ENCODE measurements around the gene CAMK4. TPM values are rescaled to one million over a fixed set of nuclear protein-coding genes. Genes with fewer than 3 reads are reported as not detected.

The CAMK4 gene
- total RNA-seq, 4 donors from 2014 or later = 0.16 to 5.0 (median 4.4) TPM

DNA sequence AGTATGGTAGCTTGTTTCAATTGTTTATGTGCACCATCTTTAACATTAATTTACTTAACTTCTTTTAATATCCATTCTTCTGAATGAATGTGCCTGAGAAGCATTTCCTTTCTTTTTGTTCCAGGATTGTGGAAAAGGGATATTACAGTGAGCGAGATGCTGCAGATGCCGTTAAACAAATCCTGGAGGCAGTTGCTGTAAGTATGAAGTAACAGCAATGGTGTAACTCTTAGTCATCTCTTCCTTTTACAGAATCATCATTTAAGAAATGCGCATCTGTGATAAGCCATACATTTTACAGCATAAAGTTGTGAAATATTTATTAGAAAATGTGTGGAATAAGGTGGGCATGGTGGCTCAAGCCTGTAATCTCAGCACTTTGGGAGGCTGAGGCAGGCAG lies 170.4 kb downstream of the CAMK4 start:
- Histone ChIP-seq H3K4me1 (no peaks in the 10 kb centered on the region), H3K27ac (no peak overlapping the region), H3K9me3 (no peaks in the 10 kb centered on the region), H3K36me3 (no peaks in the 10 kb centered on the region), H3K27me3 (no peaks in the 10 kb centered on the region), H3K4me3 (no peak overlapping the region)
- no peak for ATAC-seq
- TF ChIP-seq POLR2AphosphoS5 (IDR thresholded peaks at IDR 0.05) (no peak), POLR2A (IDR thresholded peaks at IDR 0.05) (no peak), EP300 (IDR thresholded peaks at IDR 0.05) (no peak)
- TF ChIP-seq, protein P1, sequence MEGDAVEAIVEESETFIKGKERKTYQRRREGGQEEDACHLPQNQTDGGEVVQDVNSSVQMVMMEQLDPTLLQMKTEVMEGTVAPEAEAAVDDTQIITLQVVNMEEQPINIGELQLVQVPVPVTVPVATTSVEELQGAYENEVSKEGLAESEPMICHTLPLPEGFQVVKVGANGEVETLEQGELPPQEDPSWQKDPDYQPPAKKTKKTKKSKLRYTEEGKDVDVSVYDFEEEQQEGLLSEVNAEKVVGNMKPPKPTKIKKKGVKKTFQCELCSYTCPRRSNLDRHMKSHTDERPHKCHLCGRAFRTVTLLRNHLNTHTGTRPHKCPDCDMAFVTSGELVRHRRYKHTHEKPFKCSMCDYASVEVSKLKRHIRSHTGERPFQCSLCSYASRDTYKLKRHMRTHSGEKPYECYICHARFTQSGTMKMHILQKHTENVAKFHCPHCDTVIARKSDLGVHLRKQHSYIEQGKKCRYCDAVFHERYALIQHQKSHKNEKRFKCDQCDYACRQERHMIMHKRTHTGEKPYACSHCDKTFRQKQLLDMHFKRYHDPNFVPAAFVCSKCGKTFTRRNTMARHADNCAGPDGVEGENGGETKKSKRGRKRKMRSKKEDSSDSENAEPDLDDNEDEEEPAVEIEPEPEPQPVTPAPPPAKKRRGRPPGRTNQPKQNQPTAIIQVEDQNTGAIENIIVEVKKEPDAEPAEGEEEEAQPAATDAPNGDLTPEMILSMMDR (IDR thresholded peaks at IDR 0.05) = no peak
- 77 to 87% methylated on average over 3 of the region's 3 CpGs for WGBS, 2 donors (ENCODE audit: low coverage in 1 of 2)

DNA sequence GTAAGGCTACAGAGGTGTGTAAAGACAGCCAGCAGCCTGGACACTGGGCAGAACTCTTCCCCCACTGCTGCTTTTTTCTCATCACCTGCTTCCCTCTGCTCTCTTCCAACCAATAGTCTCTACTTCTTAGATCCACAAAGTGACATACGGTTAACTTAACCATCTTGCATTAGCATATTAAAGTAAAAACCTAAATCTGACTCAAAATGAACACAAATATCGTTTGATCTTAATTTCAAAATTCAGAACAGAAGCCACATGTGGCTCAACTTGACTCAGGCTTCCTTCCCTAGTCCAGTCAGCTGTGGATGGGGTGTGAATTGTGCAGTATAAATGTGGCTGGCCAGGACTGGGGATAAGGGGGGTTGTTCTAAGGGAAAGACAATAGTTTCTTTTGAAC lies 173.8 kb downstream of the CAMK4 start:
- no peaks in the 10 kb centered on the region for H3K36me3 ChIP-seq
- no peaks in the 10 kb centered on the region for H3K27me3 ChIP-seq
- no peaks in the 10 kb centered on the region for H3K4me1 ChIP-seq
- TF ChIP-seq POLR2A (IDR thresholded peaks at IDR 0.05) (no peak), EP300 (IDR thresholded peaks at IDR 0.05) (no peak), POLR2AphosphoS5 (IDR thresholded peaks at IDR 0.05) (no peak)
- TF ChIP-seq, protein P1 (IDR thresholded peaks at IDR 0.05) = no peak
- ATAC-seq = no peak
- 84 to 95% methylated on average over 2 of the region's 2 CpGs for WGBS, 2 donors (ENCODE audit: low coverage in 1 of 2)
- no peaks in the 10 kb centered on the region for H3K9me3 ChIP-seq
- no peak overlapping the region for H3K27ac ChIP-seq
- H3K4me3 ChIP-seq = no peak overlapping the region

DNA sequence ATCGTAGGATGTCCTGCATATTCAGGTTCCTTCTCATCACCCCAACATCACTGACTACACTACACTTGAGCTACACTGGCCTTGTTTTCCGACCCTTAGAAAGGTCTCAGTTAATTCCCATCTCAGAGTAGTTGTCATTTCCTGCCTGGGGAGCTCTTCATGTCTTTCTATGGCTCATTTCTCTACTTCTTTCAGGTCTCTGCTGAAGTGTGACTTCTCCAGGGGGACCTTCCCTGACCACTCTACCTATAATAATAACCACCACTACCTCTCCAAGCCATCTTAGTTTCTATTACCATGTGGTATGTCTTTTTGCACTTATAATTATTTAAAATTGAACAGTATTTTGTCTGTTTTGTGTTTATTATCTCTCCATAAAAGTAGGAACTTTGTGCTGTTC lies 174.9 kb downstream of the CAMK4 start:
- Histone ChIP-seq H3K4me3 (no peak overlapping the region), H3K9me3 (no peaks in the 10 kb centered on the region), H3K27ac (no peak overlapping the region), H3K36me3 (no peaks in the 10 kb centered on the region), H3K27me3 (no peaks in the 10 kb centered on the region), H3K4me1 (no peaks in the 10 kb centered on the region)
- no peak for TF ChIP-seq EP300 (IDR thresholded peaks at IDR 0.05)
- TF ChIP-seq, protein P1 (IDR thresholded peaks at IDR 0.05) = no peak
- no peak for TF ChIP-seq POLR2A (IDR thresholded peaks at IDR 0.05)
- TF ChIP-seq POLR2AphosphoS5 (IDR thresholded peaks at IDR 0.05) = no peak
- WGBS, 2 donors (ENCODE audit: low coverage in 1 of 2) = 35 to 87% methylated on average over 2 of the region's 2 CpGs
- ATAC-seq = no peak

DNA sequence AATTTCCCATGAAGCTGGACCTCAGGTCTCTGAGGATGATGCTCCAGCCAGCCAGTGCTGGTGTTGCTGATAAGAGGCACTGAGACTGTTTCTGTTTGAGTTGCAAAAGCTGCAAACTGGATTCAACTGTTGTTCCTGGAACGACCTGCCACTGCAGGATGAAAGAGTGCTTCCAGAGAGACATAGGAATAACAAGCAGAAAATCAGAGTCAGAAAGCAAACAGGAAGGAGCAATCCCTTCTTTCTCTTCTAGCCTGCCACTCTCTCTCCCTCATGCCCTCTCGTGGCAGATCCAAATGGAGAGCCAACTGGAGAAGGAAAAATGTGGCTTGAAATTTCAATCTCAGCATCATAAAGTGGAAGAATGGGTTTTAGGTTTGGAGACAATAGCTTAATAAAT lies 177.7 kb downstream of the CAMK4 start:
- 61% methylated on average over 2 of the region's 2 CpGs; no CpG with 5 or more reads in 1 of the 2 donors for whole genome bisulfite sequencing, 2 donors (ENCODE audit: low coverage in 1 of 2)
- TF ChIP-seq POLR2AphosphoS5 (IDR thresholded peaks at IDR 0.05) = no peak
- H3K9me3 ChIP-seq = no peaks in the 10 kb centered on the region
- no peaks in the 10 kb centered on the region for H3K27me3 ChIP-seq
- ATAC-seq = no peak
- no peaks in the 10 kb centered on the region for H3K4me1 ChIP-seq
- H3K36me3 ChIP-seq = no peaks in the 10 kb centered on the region
- H3K4me3 ChIP-seq = no peak overlapping the region
- no peak overlapping the region for H3K27ac ChIP-seq

DNA sequence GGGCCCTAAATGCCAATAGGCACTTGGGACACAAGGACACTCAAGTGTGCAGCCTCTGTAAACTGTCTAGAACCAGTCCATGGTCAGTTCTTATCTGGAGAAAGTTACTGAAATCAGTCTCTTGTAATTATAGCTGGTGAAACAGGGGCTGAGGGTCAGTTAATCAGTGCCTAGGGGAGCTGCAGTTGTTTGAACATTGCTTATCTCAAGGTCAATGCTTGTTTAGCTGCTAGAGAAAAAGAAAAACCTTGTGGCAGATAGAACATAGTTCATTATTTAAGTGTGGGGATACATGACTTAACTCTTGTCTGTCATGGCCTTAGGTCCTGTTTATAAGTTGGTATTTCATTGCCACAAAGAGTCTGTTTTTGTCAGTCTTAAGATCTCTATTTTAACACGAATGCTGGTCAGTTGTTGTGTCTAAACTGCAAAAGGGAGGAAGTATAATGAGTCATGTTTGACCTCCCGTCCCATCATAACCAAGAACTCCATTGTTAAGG lies 180.1 kb downstream of the CAMK4 start:
- TF ChIP-seq POLR2A (IDR thresholded peaks at IDR 0.05) = no peak
- TF ChIP-seq, protein P1 (IDR thresholded peaks at IDR 0.05) = no peak
- no peak for TF ChIP-seq POLR2AphosphoS5 (IDR thresholded peaks at IDR 0.05)
- no peak for TF ChIP-seq EP300 (IDR thresholded peaks at IDR 0.05)
- 75 to 100% methylated on average over 2 of the region's 2 CpGs for WGBS, 2 donors (ENCODE audit: low coverage in 1 of 2)
- Histone ChIP-seq H3K27me3 (no peaks in the 10 kb centered on the region), H3K36me3 (no peaks in the 10 kb centered on the region), H3K9me3 (no peaks in the 10 kb centered on the region), H3K4me1 (no peaks in the 10 kb centered on the region), H3K4me3 (no peak overlapping the region), H3K27ac (no peak overlapping the region)
- no peak for ATAC-seq

Measured in gastroesophageal sphincter (tissue), 4 donors.